GM12878 (cell line): Measurements from ENCODE around the gene PEX26. TPM values are rescaled to one million over a fixed set of nuclear protein-coding genes. Genes with fewer than 3 reads are reported as not detected.

Experiments
- ATAC-seq: fragments of 200-7000 bp; cut with Tn5 transposase; 3 replicates; pipeline ENCODE4 v1.9.1; 2020; ENCODE audit warnings: mild to moderate bottlenecking, moderate library complexity
- BruUV-seq: library from RNA; stranded (reverse); fragments of 400-500 nt; replicated peaks from 2 replicates; lab custom pipeline; 2021; lab: Mats Ljungman, UMichigan
- CTCF ChIA-PET: fragments of 300-600 bp; sonication (Branson Sonifier 250); formaldehyde crosslinking; extraction: SDS; loops from one replicate; lab custom pipeline; 2021; ENCODE audit warnings: inconsistent platforms; lab: Yijun Ruan, JAX
- POLR2A ChIA-PET: fragments of 350-600 bp; formaldehyde crosslinking; extraction: SDS; loops from one replicate; lab custom pipeline; 2021; ENCODE audit warnings: inconsistent platforms; lab: Charles Lee
- RAD21 ChIA-PET: fragments of 300-600 bp; sonication (Branson Sonifier 250); formaldehyde crosslinking; loops from one replicate; lab custom pipeline; 2023; ENCODE audit warnings: antibody characterized with exemption; ENCODE audit not compliant: unreplicated experiment; lab: Charles Lee
- SMC1A ChIA-PET: fragments of 300-600 bp; sonication (Branson Sonifier 250); formaldehyde crosslinking; loops from one replicate; lab custom pipeline; 2023; ENCODE audit not compliant: unreplicated experiment, uncharacterized antibody; lab: Charles Lee
- DNase-seq: peaks from one replicate; pipeline ENCODE4 v3.0.0-alpha.2; 2011; ENCODE audit warnings: low read depth, low spot score
- FAIRE-seq: peaks from 3 replicates; lab custom pipeline; 2011; peaks lifted over from hg19 to GRCh38; lab: Jason Lieb, UNC
- H2AFZ ChIP-seq: 2 replicates; pipeline ENCODE4 v1.6.0; 2011; ENCODE audit warnings: low read depth, low read length, control low read depth; ENCODE audit not compliant: control insufficient read depth
- H3K27ac ChIP-seq: 2 replicates; pipeline ENCODE4 v1.5.1; 2011; ENCODE audit warnings: control low read depth; ENCODE audit not compliant: control insufficient read depth, insufficient read depth
- H3K27me3 ChIP-seq, 2 experiments: replicated peaks in 1 of 2; 2 replicates each; pipeline versions ENCODE4 v1.6.0 to v1.6.1; 2011; ENCODE audit warnings: low read length in 1 of 2; ENCODE audit not compliant: control insufficient read depth in 2 of 2, insufficient read depth in 2 of 2
- H3K36me3 ChIP-seq, 2 experiments: 2 replicates each; pipeline ENCODE4 v1.5.1; 2011; ENCODE audit warnings: low read length in 1 of 2; ENCODE audit not compliant: control insufficient read depth in 2 of 2, insufficient read depth in 2 of 2
- H3K4me1 ChIP-seq: 2 replicates; pipeline ENCODE4 v1.6.1; 2011; ENCODE audit warnings: mild to moderate bottlenecking, low read length, moderate library complexity, mixed read lengths; ENCODE audit not compliant: control insufficient read depth, insufficient read depth
- H3K4me2 ChIP-seq: 2 replicates; pipeline ENCODE4 v1.6.0; 2011; ENCODE audit warnings: control low read depth; ENCODE audit not compliant: control insufficient read depth, insufficient read depth
- H3K4me3 ChIP-seq: fragments of 200-600 bp; sonication (generic); 2 replicates; pipeline ENCODE4 v1.5.1; 2016
- H3K79me2 ChIP-seq: 2 replicates; pipeline ENCODE4 v1.6.0; 2011; ENCODE audit warnings: low read length; ENCODE audit not compliant: control insufficient read depth, insufficient read depth
- H3K9ac ChIP-seq: 2 replicates; pipeline ENCODE4 v1.8.0; 2011; ENCODE audit warnings: low read length, control low read depth, mixed read lengths; ENCODE audit not compliant: control insufficient read depth, insufficient read depth
- H3K9me3 ChIP-seq: replicated peaks from 3 replicates; pipeline ENCODE4 v1.5.1; 2011; ENCODE audit warnings: mild to moderate bottlenecking, low read length; ENCODE audit not compliant: control insufficient read depth, insufficient read depth
- H4K20me1 ChIP-seq: 2 replicates; pipeline ENCODE4 v1.6.0; 2011; ENCODE audit not compliant: control insufficient read depth, insufficient read depth
- CBFB ChIP-seq: IDR thresholded peaks from 2 replicates; pipeline ENCODE4 v1.6.1; 2016; ENCODE audit warnings: antibody characterized with exemption, low read depth
- CTCF ChIP-seq, 3 experiments: IDR thresholded peaks in 2 of 3; conservative IDR thresholded peaks in 1 of 3; 2 replicates each; pipeline ENCODE4 v1.5.1; 2011; ENCODE audit warnings: low read depth in 3 of 3, low read length in 3 of 3, mild to moderate bottlenecking in 3 of 3, control low read depth in 2 of 3, moderate library complexity in 2 of 3, inconsistent platforms in 1 of 3, mixed read lengths in 1 of 3; ENCODE audit not compliant: control insufficient read depth in 2 of 3, insufficient read depth in 1 of 3; ENCODE audit errors: extremely low read depth in 1 of 3
- FOXM1 ChIP-seq: IDR thresholded peaks from 2 replicates; pipeline ENCODE4 v1.6.1; 2012; ENCODE audit warnings: low read depth, mild to moderate bottlenecking, inconsistent platforms, low read length, moderate library complexity
- NR2F1 ChIP-seq: fragments of 450-650 bp; conservative IDR thresholded peaks from 2 replicates; pipeline ENCODE4 v1.6.1; 2017; ENCODE audit warnings: mild to moderate bottlenecking
- POLR2A ChIP-seq: IDR thresholded peaks from 2 replicates; pipeline ENCODE4 v1.6.1; 2011; ENCODE audit warnings: low read depth, mild to moderate bottlenecking, low read length
- RAD21 ChIP-seq: IDR thresholded peaks from 2 replicates; pipeline ENCODE4 v1.6.1; 2011; ENCODE audit warnings: mild to moderate bottlenecking, low read depth, low read length, moderate library complexity; ENCODE audit not compliant: insufficient read depth
- RCOR1 ChIP-seq: conservative IDR thresholded peaks from 2 replicates; pipeline ENCODE4 v1.6.1; 2012; ENCODE audit warnings: low read depth, low read length, improper control_type of control experiment
- TAF1 ChIP-seq: IDR thresholded peaks from 2 replicates; pipeline ENCODE4 v1.6.1; 2011; ENCODE audit warnings: mild to moderate bottlenecking, low read depth, low read length, borderline replicate concordance
- TCF12 ChIP-seq: IDR thresholded peaks from 2 replicates; pipeline ENCODE4 v1.6.1; 2011; ENCODE audit warnings: low read depth, mild to moderate bottlenecking, low read length
- ZBTB33 ChIP-seq: fragments of 450-650 bp; IDR thresholded peaks from 2 replicates; pipeline ENCODE4 v1.6.1; 2017; ENCODE audit warnings: mild to moderate bottlenecking
- WGBS: methylation state at CpG from one replicate; pipeline ENCODE4 v1.1.6; 2016; ENCODE audit warnings: low lambda C conversion rate; ENCODE audit not compliant: insufficient replicate concordance, insufficient coverage; ENCODE audit errors: missing lambda C conversion rate; 5-methylcytosine and 5-hydroxymethylcytosine counted together
- in situ Hi-C: fragments of 300-500 bp; cut with MboI; formaldehyde crosslinking; loops from 9 replicates; pipeline ENCODE4 v1.14.3; 2018; ENCODE audit warnings: mixed read lengths
- intact Hi-C: fragments of 100-400 bp; cut with micrococcal nuclease; formaldehyde crosslinking; loops from one replicate; pipeline ENCODE4 v1.14.2; 2022; ENCODE audit not compliant: unreplicated experiment
- polyA plus RNA-seq, 11 experiments: library from polyadenylated mRNA; depleted of rRNA in 4 of 11; unstranded in 6 of 11; stranded (reverse) in 5 of 11; fragments of >200 nt; fragmentation: Nextera tagmentation in 4 of 11; fragmentation: Illumina TruSeq in 1 of 11; extraction: Ambion mirVana in 4 of 11; extraction: Trizol in 1 of 11; gene quantifications; 1 replicate in 1 of 11; 2 replicates in 10 of 11; pipeline versions ENCODE4 v1.2.1 to v1.2.3, GENCODE V29; 2011 to 2016; ENCODE audit warnings: inconsistent platforms in 2 of 11, missing spikeins in 2 of 11, low read depth in 1 of 11
- total RNA-seq, 4 experiments: library from RNA; depleted of rRNA in 3 of 4; stranded (reverse); fragments of >200 nt in 3 of 4; fragmentation: Illumina TruSeq in 1 of 4; extraction: Trizol in 1 of 4; gene quantifications; 2 replicates each; pipeline versions ENCODE4 v1.2.1 to v1.2.3, GENCODE V29; 2013 to 2021

The PEX26 gene
- total and polyA plus RNA-seq, 10 of the 15 experiments (the other 5 are each of a cell fraction or from before 2014, with no cell fraction given) = 0.79 to 50.8 (median 22.4) TPM

- POLR2A ChIA-PET = interaction anchor here (0.6 to 2.8 kb wide), 8 partner anchors 13 to 862 kb away, joined by 3 to 27 read pairs (median 4); partner anchors contain the start of genes TUBA8 and USP18
Measured at GRCh38 chr22:18078329-18079041, 695 bp downstream of the PEX26 start.

More at GRCh38 chr22:18078329-18079041, 695 bp downstream of the PEX26 start:
- intact Hi-C loops = loop anchor here (5.0 kb wide), 2 partner anchors 186 to 521 kb away; no protein-coding TSS in a partner anchor
- Histone ChIP-seq H3K4me2 (peak overlapping the region; percentile 62), H3K9ac (peak overlapping the region; percentile 99), H4K20me1 (no peaks in the 10 kb centered on the region), H2AFZ (peak overlapping the region; percentile 49; the same call in 1 of the 2 replicates), H3K27ac (peak overlapping the region; percentile 94), H3K9me3 (no peaks in the 10 kb centered on the region; the same call in 2 of the 3 replicates), H3K4me3 (peak overlapping the region; percentile 92), H3K79me2 (peaks cover 65% of the 10 kb centered on the region), H3K36me3 (peaks cover 5 to 17% of the 10 kb centered on the region in 2 experiments), H3K4me1 (no peaks in the 10 kb centered on the region), H3K27me3 (no peaks in the 10 kb centered on the region)
- 4% methylated on average over 42 of the region's 45 CpGs for WGBS
- no peak for DNase-seq
- ATAC-seq = peak; percentile 75
- RAD21 ChIA-PET = interaction anchor here (0.7 to 4.9 kb wide), 22 partner anchors 10 to 520 kb away, joined by 3 to 78 read pairs (median 7); partner anchors contain the start of genes TUBA8 and USP18
- BruUV-seq = TSS peak; percentile 58
- in situ Hi-C loops = no loop called here
- no peak for TF ChIP-seq ZBTB33
- 0 out of 2 replicates have a peak, but pooled peaks have one; percentile 24 for TF ChIP-seq TCF12
- TF ChIP-seq TAF1 = 0 out of 2 replicates have a peak, but pooled peaks have one; percentile 21
- 0 out of 6 replicates have a peak, but pooled peaks of 2 of the 3 experiments have one; percentile 8 to 13 for TF ChIP-seq CTCF (IDR thresholded peaks at IDR 0.05 in 2 of 3, conservative IDR thresholded peaks at IDR 0.05 in 1 of 3; ENCODE audit: control insufficient read depth in 2 of 3, extremely low read depth in 1 of 3, insufficient read depth in 1 of 3, low read depth in 3 of 3, low read length in 3 of 3)
- TF ChIP-seq NR2F1 = no peak
- TF ChIP-seq POLR2A = peak; percentile 59
- peak; percentile 28; the same call in 1 of the 2 replicates for TF ChIP-seq RAD21
- TF ChIP-seq RCOR1 = no peak
- 0 out of 2 replicates have a peak, but pooled peaks have one; percentile 15 for TF ChIP-seq CBFB
- TF ChIP-seq FOXM1 = no peak
- SMC1A ChIA-PET = interaction anchor here (0.7 to 10.0 kb wide), 22 partner anchors 11 to 338 kb away, joined by 3 to 98 read pairs (median 10); partner anchors contain the start of genes MICAL3 and USP18
- no peak for FAIRE-seq
- CTCF ChIA-PET = interaction anchor here (0.7 to 7.4 kb wide), 17 partner anchors 11 to 282 kb away, joined by 3 to 167 read pairs (median 9); partner anchors contain the start of genes MICAL3, TUBA8 and USP18
